ENCODE data around the gene SIK1. TPM values are rescaled to one million over a fixed set of nuclear protein-coding genes. Genes with fewer than 3 reads are reported as not detected.

SIK1 gene
- total and polyA plus RNA-seq, 2 donors (not counting 3 experiments of a cell fraction or from before 2014, with no cell fraction given), result 0.59 to 3.3 TPM

DNA sequence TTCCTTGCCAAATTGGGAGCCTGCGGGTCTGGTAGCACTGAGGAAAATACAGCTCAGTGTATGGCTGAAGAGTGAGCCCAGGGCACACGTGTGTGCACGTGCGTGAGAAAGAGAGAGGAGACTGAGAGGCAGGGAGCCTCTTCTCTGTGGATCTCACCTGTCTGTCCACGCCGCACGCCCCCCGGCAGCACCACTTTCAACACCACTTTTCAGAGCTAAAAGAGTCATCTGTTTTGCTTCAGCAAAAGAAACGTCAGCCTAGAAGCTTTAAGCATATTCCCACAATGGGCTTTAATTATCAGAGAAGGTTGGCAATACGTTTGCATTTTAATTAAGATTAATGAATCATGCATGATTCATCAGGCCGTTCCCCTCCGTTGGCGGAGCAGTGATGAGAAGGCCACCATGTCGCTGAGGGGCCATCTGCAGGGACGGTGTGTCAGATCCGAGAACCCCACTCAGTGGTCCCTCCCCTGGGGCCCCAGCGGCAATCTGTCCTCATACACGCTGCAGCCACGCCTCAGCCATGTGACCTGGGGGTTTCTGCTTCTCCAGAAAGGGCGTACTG lies 56.8 kb downstream of the SIK1 start:
- no peak for FAIRE-seq
- Histone ChIP-seq H3K9ac (replicated peaks; ENCODE audit: extremely low read depth, insufficient read depth, low read length) (no peak overlapping the region), H3K4me3 (replicated peaks in 1 of 3; ENCODE audit: insufficient read depth in 1 of 3, low read depth in 1 of 3, low read length in 3 of 3) (no peak overlapping the region), H3K4me1 (ENCODE audit: control insufficient read depth, extremely low read depth, insufficient read depth, low read length) (no peaks in the 10 kb centered on the region), H2AFZ (ENCODE audit: low read depth, low read length) (no peak overlapping the region), H3K9me3 (replicated peaks; ENCODE audit: control insufficient read depth, insufficient read depth, low read length) (no peaks in the 10 kb centered on the region), H3K36me3 (ENCODE audit: control insufficient read depth in 2 of 2, extremely low read depth in 1 of 2, insufficient read depth in 2 of 2, low read length in 2 of 2) (no peaks in the 10 kb centered on the region), H3K27ac (ENCODE audit: insufficient read depth, low read depth, low read length) (no peak overlapping the region), H3K9me1 (replicated peaks; ENCODE audit: control insufficient read depth, extremely low read depth, insufficient read depth, low read length) (no peaks in the 10 kb centered on the region), H4K20me1 (replicated peaks; ENCODE audit: control insufficient read depth, extremely low read depth, insufficient read depth, low read length) (no peaks in the 10 kb centered on the region), H3K27me3 (ENCODE audit: control insufficient read depth in 2 of 2, insufficient read depth in 2 of 2, low read length in 2 of 2) (peaks cover 0 to 1% of the 10 kb centered on the region in 2 experiments), H3K79me2 (ENCODE audit: control insufficient read depth, insufficient read depth, low read length) (no peaks in the 10 kb centered on the region), H3K4me2 (ENCODE audit: insufficient read depth, low read length) (no peak overlapping the region)
- no peak for TF ChIP-seq MYC (IDR thresholded peaks at IDR 0.05; ENCODE audit: low read depth, low read length)
- TF ChIP-seq FOS (IDR thresholded peaks at IDR 0.05; ENCODE audit: borderline replicate concordance, insufficient read depth, low read length), result no peak
- TF ChIP-seq POLR2A (IDR thresholded peaks at IDR 0.05; ENCODE audit: low read depth, low read length), result no peak
- no peak for TF ChIP-seq EZH2 (IDR thresholded peaks at IDR 0.05; ENCODE audit: borderline replicate concordance, low read depth, low read length, severe bottlenecking)
- TF ChIP-seq, protein P1, sequence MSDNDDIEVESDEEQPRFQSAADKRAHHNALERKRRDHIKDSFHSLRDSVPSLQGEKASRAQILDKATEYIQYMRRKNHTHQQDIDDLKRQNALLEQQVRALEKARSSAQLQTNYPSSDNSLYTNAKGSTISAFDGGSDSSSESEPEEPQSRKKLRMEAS (IDR thresholded peaks at IDR 0.05; ENCODE audit: insufficient read depth, insufficient read length), result no peak
- TF ChIP-seq JUN (IDR thresholded peaks at IDR 0.05; ENCODE audit: borderline replicate concordance, insufficient read depth, insufficient read length, low read depth), result no peak
- no peak for TF ChIP-seq GATA2 (IDR thresholded peaks at IDR 0.05; ENCODE audit: insufficient read depth, insufficient read length, low read depth, low read length)
- no peak for TF ChIP-seq POLR2AphosphoS5 (IDR thresholded peaks at IDR 0.05; ENCODE audit: insufficient read depth, low read depth, low read length)
- TF ChIP-seq, protein P2, sequence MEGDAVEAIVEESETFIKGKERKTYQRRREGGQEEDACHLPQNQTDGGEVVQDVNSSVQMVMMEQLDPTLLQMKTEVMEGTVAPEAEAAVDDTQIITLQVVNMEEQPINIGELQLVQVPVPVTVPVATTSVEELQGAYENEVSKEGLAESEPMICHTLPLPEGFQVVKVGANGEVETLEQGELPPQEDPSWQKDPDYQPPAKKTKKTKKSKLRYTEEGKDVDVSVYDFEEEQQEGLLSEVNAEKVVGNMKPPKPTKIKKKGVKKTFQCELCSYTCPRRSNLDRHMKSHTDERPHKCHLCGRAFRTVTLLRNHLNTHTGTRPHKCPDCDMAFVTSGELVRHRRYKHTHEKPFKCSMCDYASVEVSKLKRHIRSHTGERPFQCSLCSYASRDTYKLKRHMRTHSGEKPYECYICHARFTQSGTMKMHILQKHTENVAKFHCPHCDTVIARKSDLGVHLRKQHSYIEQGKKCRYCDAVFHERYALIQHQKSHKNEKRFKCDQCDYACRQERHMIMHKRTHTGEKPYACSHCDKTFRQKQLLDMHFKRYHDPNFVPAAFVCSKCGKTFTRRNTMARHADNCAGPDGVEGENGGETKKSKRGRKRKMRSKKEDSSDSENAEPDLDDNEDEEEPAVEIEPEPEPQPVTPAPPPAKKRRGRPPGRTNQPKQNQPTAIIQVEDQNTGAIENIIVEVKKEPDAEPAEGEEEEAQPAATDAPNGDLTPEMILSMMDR (IDR thresholded peaks at IDR 0.05; ENCODE audit: extremely low read depth in 1 of 2, insufficient read depth in 1 of 2, low read depth in 1 of 2, low read length in 2 of 2), result no peak
- intact Hi-C loops (cut with micrococcal nuclease) (no loop called here), dilution Hi-C loops (cut with MboI; ENCODE audit: extremely low pct_ligation_motif_present, low sequenced_read_pairs) (no loop called here)
- DNase-seq (ENCODE audit: low read depth, low spot score), result no peak
- ChIA-PET CTCF (interaction anchor here (2.3 kb wide), 1 partner anchor 55 kb away, joined by 5 read pairs; no protein-coding TSS in a partner anchor), POLR2A (no interaction called here)
- no TSS peak for BruUV-seq (replicated peaks)

All from endothelial cell of umbilical vein (primary cell).